Left cardiac atrium (tissue), 4 donors: ENCODE results near the gene C19orf12. TPM values are rescaled to one million over a fixed set of nuclear protein-coding genes. Genes with fewer than 3 reads are reported as not detected.

Experiments
- ATAC-seq, 2 donors: fragments of 200-7000 bp; cut with Tn5 transposase; one replicate each; pipeline ENCODE4 v1.9.1; 2020; ENCODE audit warnings: mild to moderate bottlenecking in 2 of 2, moderate library complexity in 2 of 2
- DNase-seq: peaks from one replicate; pipeline ENCODE4 v3.0.0-alpha.2; 2020
- intact Hi-C, 2 donors: fragments of 100-400 bp; cut with DNase I; formaldehyde crosslinking; loops; one replicate each; pipeline versions ENCODE4 v1.14.1 to v1.15.1; 2022 to 2023
- long read RNA-seq: library from polyadenylated mRNA; unstranded; transcript quantifications from one replicate; pipeline ENCODE4 v2.0.0, GENCODE V29; 2021
- total RNA-seq, 2 donors: library from RNA; stranded (reverse); fragmentation: NEBNext Ultra II Directional; extraction: Animal tissue kit (Norgen Biotek cat#: 25700); gene quantifications; one replicate each; pipeline ENCODE4 v1.2.1, GENCODE V29; 2021
- donor health status: DM: no; HTN: yes; CAD: no.
- donor health status: DM: no; HTN: yes; CAD: no; lungs with severe emphysema.
- donor health status: DM: yes; HTN: yes; CAD: no.
- donor health status: Dilated cardiomyopathy.

C19orf12 gene
- 10 to 100 TPM; 48.2 to 52.0 TPM for total RNA-seq
- long read RNA-seq, full-length matches to known transcripts: 42 of 48 reads
- long read RNA-seq, partial matches to known transcripts: 0 of 48 reads
- long read RNA-seq, other reads (novel, unspliced or antisense): 6 of 48 reads

- DNase-seq: peak; percentile 71
- ATAC-seq: peak; percentile 86 to 91
- intact Hi-C loops: loop anchor here in 1 of 2 donors (5.0 kb wide), 1 partner anchor 108 kb away; the partner anchor contains the start of gene POP4
Observed at GRCh38 chr19:29714953-29715700, at the start of gene C19orf12. Gene C19orf12, minus strand, starts transcription at chr19:29715261. Its CDS starts 6,848 bp downstream, at chr19:29708413.

- intact Hi-C loops: loop anchor here in 1 of 2 donors (5.0 kb wide), 1 partner anchor 108 kb away; no protein-coding TSS in a partner anchor
- DNase-seq (no peak), ATAC-seq (no peak)
Observed at GRCh38 chr19:29764361-29764760, 49.3 kb upstream of the C19orf12 start.

- ATAC-seq (no peak), DNase-seq (no peak)
- intact Hi-C loops: loop anchor here in 1 of 2 donors (5.0 kb wide), 1 partner anchor 109 kb away; no protein-coding TSS in a partner anchor
Observed at GRCh38 chr19:29763196-29763595, 48.1 kb upstream of the C19orf12 start.

GRCh38 chr19:29761575-29762232 lies 46.6 kb upstream of the C19orf12 start:
- ATAC-seq: no peak
- DNase-seq: no peak
- intact Hi-C loops: loop anchor here in 1 of 2 donors (5.0 kb wide), 1 partner anchor 111 kb away; no protein-coding TSS in a partner anchor

GRCh38 chr19:29760752-29761502 lies 45.9 kb upstream of the C19orf12 start:
- intact Hi-C loops: loop anchor here in 1 of 2 donors (5.0 kb wide), 1 partner anchor 111 kb away; no protein-coding TSS in a partner anchor
- no peak for ATAC-seq
- DNase-seq: no peak

GRCh38 chr19:29759359-29759758 lies 44.3 kb upstream of the C19orf12 start:
- no peak for DNase-seq
- ATAC-seq: no peak
- intact Hi-C loops: no loop called here

GRCh38 chr19:29758863-29759262 lies 43.8 kb upstream of the C19orf12 start:
- ATAC-seq (no peak), DNase-seq (no peak)
- intact Hi-C loops: no loop called here

- intact Hi-C loops: no loop called here
- ATAC-seq (no peak), DNase-seq (no peak)
Observed at GRCh38 chr19:29757551-29757950, 42.5 kb upstream of the C19orf12 start.

GRCh38 chr19:29753934-29754305 lies 38.9 kb upstream of the C19orf12 start:
- intact Hi-C loops: no loop called here
- no peak for ATAC-seq
- DNase-seq: no peak

GRCh38 chr19:29753190-29753933 lies 38.3 kb upstream of the C19orf12 start:
- DNase-seq (no peak), ATAC-seq (no peak)
- intact Hi-C loops: no loop called here

- ATAC-seq (no peak), DNase-seq (no peak)
- intact Hi-C loops: no loop called here
Observed at GRCh38 chr19:29752450-29753025, 37.5 kb upstream of the C19orf12 start.

- intact Hi-C loops: no loop called here
- ATAC-seq (no peak), DNase-seq (no peak)
Observed at GRCh38 chr19:29751932-29752331, 36.9 kb upstream of the C19orf12 start.

GRCh38 chr19:29750001-29750400 lies 34.9 kb upstream of the C19orf12 start:
- DNase-seq (no peak), ATAC-seq (no peak)
- intact Hi-C loops: no loop called here

GRCh38 chr19:29748996-29749849 lies 34.2 kb upstream of the C19orf12 start:
- DNase-seq: no peak
- intact Hi-C loops: no loop called here

GRCh38 chr19:29745253-29745652 lies 30.2 kb upstream of the C19orf12 start:
- ATAC-seq (no peak), DNase-seq (no peak)
- intact Hi-C loops: no loop called here

More at GRCh38 chr19:29748996-29749849, 34.2 kb upstream of the C19orf12 start:
- no peak for ATAC-seq

- DNase-seq (no peak), ATAC-seq (no peak)
Observed at GRCh38 chr19:29743681-29744080, 28.6 kb upstream of the C19orf12 start.

GRCh38 chr19:29741776-29742175 lies 26.7 kb upstream of the C19orf12 start:
- DNase-seq: no peak

More at GRCh38 chr19:29743681-29744080, 28.6 kb upstream of the C19orf12 start:
- intact Hi-C loops: no loop called here

More at GRCh38 chr19:29741776-29742175, 26.7 kb upstream of the C19orf12 start:
- ATAC-seq: no peak
- intact Hi-C loops: no loop called here
